HG03442 (cell line): ENCODE data around the gene PTPRN2.
"Not testable (repeated sequence)": the region's sequence is repeated elsewhere in the genome, so short reads cannot be mapped to it uniquely, and the experiment has no call there.

ENCODE experiments used
- ATAC-seq: cut with Tn5 transposase; IDR thresholded peaks from one replicate; pipeline ENCODE4 v1.9.1; 2021; ENCODE audit warnings: mild to moderate bottlenecking, moderate library complexity; ENCODE audit not compliant: unreplicated experiment

Gene PTPRN2

DNA sequence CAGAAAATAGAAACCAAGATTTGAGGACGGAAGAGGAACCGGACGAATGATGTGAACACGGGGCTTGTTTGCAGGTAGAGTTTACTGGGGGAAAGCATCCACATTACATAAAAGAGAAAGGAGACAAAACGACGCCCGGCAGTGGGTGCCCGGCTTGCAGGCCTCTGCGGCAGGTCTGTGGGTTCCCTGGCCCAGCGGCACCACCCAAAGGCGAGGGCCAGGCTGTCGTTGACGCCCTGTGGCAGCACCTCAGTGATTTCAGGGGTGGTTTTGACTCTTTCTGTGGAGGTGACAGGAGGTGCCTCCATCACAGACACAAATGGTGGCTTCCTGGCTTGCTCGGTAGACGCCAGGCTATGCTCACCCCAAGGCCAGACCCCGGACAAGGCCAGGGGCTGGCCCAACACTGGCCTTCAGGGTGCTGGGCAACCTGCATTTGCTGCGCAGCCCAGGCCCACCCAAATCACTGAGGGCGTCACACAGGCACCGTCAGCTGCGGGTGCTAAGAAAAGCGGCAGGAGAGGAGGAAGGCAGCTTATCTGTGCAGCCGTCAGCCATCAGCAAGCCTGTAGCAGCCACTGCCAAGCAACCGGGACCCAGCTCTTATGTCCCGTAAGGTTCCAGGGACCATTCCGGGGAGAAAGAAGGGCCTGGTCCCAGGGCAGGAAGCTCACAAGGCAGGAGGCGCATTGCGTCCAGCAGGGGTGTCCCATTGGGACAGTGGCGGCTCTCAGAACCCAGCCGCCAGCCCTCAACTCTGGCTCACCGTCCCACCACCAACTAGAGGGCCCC lies 230.3 kb downstream of the PTPRN2 start:
- no peak for ATAC-seq

DNA sequence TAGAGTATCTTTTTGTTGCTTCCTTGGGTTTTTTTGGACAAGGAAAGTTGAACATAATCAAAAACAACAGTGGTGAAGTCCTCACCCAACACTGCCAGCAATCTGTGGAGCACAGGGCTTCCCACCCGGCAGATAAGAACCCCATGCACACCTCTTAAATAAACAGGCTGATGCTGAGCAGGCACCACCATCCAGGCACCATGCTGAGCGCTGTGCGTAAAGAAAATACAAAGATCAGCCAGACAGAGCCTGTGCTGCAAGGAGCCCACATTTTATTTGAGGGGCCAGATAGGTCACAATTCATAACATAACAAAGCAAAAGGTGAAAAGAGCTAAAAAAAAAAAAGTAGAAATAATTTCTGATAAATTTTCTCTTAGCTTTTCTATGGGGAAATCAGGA lies 231.2 kb downstream of the PTPRN2 start:
- ATAC-seq, result no peak

DNA sequence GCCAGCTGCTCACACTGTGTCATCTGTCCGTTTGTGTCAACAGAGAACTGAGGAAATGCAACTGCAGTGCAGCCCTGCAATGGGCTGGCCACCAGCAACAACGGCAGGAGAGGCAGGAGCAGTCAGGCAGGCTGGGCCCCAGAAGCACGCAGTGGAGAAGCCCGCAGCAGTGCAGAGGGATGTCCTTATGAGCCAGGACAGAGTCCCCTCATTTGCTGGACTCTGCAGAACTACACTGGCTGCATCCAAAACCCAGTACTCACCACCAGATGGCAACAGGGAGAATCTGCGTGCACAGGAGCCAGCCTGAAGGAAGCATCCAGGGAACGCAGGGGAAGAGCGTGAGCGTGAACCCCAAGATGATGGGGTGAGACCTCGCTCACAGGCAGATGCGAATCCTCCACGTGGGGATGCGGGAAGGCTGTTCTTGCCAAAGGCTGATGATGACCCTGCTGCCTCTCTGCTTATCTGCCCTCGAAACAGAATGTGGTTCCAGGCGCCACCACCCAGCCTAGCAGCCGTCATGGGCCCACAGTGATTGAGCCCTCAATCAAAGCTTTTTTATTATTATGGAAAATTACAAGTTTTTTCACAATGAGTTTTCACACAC lies 232.1 kb downstream of the PTPRN2 start:
- ATAC-seq, result no peak

- no peak for ATAC-seq
These were observed 232.8 kb downstream of the PTPRN2 start for GRCh38 chr7:158354861-158355260.

- ATAC-seq, result no peak
These were observed 233.7 kb downstream of the PTPRN2 start for GRCh38 chr7:158353606-158354570.

DNA sequence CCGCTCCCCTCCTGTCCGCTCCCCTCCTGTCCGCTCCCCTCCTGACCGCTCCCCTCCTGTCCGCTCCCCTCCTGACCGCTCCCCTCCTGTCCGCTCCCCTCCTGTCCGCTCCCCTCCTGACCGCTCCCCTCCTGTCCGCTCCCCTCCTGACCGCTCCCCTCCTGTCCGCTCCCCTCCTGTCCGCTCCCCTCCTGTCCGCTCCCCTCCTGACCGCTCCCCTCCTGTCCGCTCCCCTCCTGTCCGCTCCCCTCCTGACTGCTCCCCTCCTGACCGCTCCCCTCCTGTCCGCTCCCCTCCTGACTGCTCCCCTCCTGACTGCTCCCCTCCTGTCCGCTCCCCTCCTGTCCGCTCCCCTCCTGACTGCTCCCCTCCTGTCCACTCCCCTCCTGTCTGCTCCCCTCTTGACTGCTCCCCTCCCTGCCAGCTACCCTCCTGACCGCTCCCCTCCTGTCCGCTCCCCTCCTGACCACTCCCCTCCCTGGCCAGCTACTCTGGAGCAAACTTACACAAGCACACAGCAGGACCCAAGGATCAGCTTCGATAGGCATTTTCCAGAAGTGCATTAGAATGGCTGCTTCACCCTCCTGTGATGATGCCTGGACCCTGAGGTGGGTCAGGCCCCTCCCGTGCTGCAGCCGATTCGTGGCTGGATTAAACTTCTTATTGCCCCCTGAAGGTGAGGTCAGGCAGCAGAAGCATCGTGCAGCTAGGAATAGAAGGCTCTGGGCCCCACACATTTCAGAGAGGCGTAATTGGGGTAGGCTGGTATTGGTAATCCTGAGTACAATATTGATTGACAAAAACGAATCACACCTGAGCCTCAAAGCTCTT lies 235.5 kb downstream of the PTPRN2 start:
- ATAC-seq, result not testable (repeated sequence)

GRCh38 chr7:158351481-158351880 lies 236.1 kb downstream of the PTPRN2 start:
- ATAC-seq, result no peak

- ATAC-seq, result no peak
These were observed 236.6 kb downstream of the PTPRN2 start for GRCh38 chr7:158351051-158351450.

DNA sequence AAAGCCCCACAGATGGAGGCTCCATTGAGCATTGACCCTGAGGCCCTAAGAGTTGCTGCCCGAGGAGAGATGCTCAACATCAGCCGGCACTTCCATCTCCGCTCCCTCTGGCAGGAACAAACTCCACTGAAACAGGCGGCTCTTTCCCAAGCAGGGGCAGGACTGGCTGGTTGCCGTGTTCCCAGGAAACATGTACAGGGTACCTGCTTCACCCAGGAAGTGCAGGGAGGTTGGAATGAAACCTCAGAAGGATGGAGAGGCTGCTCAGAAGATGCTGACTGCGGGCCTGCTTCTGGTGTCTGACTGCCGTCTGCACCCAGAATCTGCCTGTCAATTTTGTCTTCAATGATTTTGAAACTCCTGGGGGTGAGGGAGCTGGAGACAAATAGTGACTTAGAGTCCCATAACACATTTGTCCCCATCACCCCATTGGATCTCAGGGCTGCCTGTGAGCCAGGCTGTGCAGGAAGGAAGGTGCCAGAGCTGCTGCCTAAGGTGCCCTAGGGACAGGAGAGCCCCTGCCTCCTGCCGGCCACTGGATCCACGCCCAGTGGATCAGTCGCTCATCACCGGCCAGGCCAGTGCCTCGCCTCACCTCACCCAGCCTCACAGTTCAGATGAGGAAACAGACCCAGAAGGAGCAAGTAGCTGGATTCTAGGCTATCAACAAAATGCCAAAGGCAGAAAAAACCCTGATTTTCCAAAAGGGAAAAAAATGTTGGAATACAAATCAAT lies 237.3 kb downstream of the PTPRN2 start:
- ATAC-seq, result no peak

GRCh38 chr7:158348446-158348845 lies 239.2 kb downstream of the PTPRN2 start:
- ATAC-seq, result no peak

DNA sequence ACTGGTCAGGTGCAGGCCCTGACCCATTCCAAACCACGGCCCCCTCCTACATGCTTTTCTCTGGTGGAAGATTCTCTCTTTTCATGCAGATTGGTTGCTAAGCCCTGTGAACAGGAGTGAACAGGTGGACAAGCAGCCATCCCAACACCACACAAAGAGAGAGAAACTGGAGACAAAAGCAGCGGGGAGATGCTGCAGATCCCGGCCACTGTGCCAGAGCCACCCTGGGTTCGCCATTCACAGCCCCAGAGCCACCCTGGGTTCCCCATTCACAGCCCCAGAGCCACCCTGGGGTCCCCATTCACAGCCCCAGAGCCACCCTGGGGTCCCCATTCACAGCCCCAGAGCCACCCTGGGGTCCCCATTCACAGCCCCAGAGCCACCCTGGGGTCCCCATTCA lies 239.6 kb downstream of the PTPRN2 start:
- ATAC-seq, result not testable (repeated sequence)

DNA sequence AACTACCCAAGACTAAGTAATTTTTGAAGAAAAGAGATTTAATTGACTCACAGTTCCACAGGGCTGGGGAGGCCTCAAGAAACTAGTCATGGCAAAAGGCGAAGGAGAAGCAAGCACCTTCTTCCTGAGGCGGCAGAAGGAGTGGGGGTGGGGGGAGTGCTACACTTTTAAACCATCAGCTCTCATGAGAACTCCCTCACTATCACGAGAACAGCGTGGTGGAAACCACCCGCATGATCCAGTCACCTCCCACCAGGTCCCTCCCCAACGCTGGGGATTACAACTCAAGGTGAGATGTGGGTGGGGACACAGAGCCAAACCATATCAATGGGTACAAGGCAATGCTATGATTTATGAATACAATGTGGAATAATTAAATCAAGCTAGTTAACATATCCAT lies 241.9 kb downstream of the PTPRN2 start:
- no peak for ATAC-seq

DNA sequence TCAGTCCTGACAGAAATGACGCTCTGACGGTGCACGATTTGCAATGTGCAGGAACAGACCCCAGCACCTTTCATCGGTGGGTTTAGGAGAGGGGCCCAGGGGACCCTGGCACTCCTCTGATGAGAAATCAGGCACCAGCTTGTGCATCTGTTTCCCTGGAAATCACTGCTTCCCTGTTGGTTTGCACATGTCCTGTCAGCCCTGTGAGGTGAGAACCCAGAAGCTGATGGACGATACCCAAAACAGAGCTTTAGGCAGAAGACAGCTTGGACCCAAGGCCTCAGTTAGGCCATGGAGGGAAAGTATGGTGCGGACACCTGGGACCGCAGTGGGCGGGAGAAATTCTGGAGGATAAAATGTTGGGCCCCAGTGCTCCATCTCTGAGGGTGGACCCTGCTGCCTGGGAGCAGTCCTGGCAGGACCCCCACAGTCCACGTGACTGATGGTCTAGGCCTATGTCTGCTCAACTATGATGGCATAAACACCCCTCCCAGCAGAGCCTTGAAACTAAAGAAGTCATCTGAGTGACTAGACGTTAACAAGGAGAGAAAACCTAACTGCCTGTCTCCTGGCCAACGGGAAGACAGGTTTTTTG lies 242.8 kb downstream of the PTPRN2 start:
- no peak for ATAC-seq

GRCh38 chr7:158343936-158344455 lies 243.6 kb downstream of the PTPRN2 start:
- no peak for ATAC-seq

DNA sequence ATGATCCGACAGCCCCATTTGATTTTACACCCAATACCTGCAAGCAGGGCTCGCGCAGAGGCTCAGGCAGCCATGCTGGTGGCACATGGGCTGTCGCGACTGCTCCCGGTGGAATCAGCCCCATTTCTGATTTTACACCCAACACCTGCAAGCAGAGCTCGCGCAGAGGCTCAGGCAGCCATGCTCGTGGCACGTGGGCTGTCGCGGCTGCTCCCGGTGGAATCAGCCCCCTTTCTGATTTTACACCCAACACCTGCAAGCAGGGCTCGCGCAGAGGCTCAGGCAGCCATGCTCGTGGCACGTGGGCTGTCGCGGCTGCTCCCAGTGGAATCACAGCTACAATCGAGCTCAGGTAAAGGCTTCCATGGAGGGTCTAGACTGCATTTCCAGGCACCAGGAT lies 244.1 kb downstream of the PTPRN2 start:
- ATAC-seq, result no peak

DNA sequence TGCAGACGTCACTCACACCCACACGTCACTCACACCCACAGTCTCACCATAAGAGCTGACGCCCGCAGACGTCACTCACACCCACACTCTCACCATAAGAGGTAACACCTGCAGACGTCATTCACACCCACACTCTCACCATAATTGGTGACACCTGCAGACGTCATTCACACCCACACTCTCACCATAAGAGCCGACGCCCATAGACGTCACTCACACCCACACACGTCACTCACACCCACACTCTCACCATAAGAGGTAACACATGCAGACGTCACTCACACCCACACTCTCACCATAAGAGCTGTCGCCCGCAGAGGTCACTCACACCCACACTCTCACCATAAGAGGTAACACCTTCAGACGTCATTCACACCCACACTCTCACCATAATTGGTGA lies 246.5 kb downstream of the PTPRN2 start:
- not testable (repeated sequence) for ATAC-seq

GRCh38 chr7:158336952-158337351 lies 250.7 kb downstream of the PTPRN2 start:
- not testable (repeated sequence) for ATAC-seq

GRCh38 chr7:158332516-158332915 lies 255.1 kb downstream of the PTPRN2 start:
- ATAC-seq, result not testable (repeated sequence)

- ATAC-seq, result not testable (repeated sequence)
These were observed 255.7 kb downstream of the PTPRN2 start for GRCh38 chr7:158331826-158332450.
